H54 (cell line): Measurements from ENCODE around the gene DHDDS.
"Not testable (repeated sequence)": the region's sequence is repeated elsewhere in the genome, so short reads cannot be mapped to it uniquely, and the experiment has no call there.

Source experiments
- DNase-seq: peaks from one replicate; pipeline ENCODE4 v3.0.0; 2011; ENCODE audit warnings: low spot score, mixed read lengths; ENCODE audit not compliant: insufficient read length
- FAIRE-seq: peaks from 3 replicates; lab custom pipeline; 2011; peaks lifted over from hg19 to GRCh38; lab: Jason Lieb, UNC
- POLR2A ChIP-seq: IDR thresholded peaks from 2 replicates; pipeline ENCODE4 v1.6.1; 2011; ENCODE audit warnings: low read depth, mild to moderate bottlenecking, low read length

The DHDDS gene

GRCh38 chr1:26431979-26432695, at the start of gene DHDDS:
DHDDS (plus strand) TSS chr1:26432321; CDS start chr1:26432946, 625 bp downstream.
- TF ChIP-seq POLR2A = peak; percentile 71
- DNase-seq = peak; percentile 72
- peak; percentile 36 for FAIRE-seq

- no peak for TF ChIP-seq POLR2A
- FAIRE-seq (no peak), DNase-seq (no peak)
Measured at GRCh38 chr1:26384076-26384475, 48.0 kb upstream of the DHDDS start.

GRCh38 chr1:26385063-26385462, 47.1 kb upstream of the DHDDS start:
- FAIRE-seq, DNase-seq: not testable (repeated sequence)

GRCh38 chr1:26387447-26387846, 44.7 kb upstream of the DHDDS start:
- FAIRE-seq (peak; percentile 80), DNase-seq (no peak)
- no peak for TF ChIP-seq POLR2A

GRCh38 chr1:26388791-26389445, 43.2 kb upstream of the DHDDS start:
- no peak for DNase-seq
- TF ChIP-seq POLR2A = no peak
- no peak for FAIRE-seq

GRCh38 chr1:26389604-26390247, 42.4 kb upstream of the DHDDS start:
- DNase-seq (no peak), FAIRE-seq (no peak)
- TF ChIP-seq POLR2A = no peak

GRCh38 chr1:26391450-26391849, 40.7 kb upstream of the DHDDS start:
- DNase-seq = peak; percentile 31
- peak; percentile 23 for FAIRE-seq
- no peak for TF ChIP-seq POLR2A

- DNase-seq (no peak), FAIRE-seq (no peak)
- no peak for TF ChIP-seq POLR2A
Measured at GRCh38 chr1:26395754-26396153, 36.4 kb upstream of the DHDDS start.

GRCh38 chr1:26399034-26399433, 33.1 kb upstream of the DHDDS start:
- DNase-seq (no peak), FAIRE-seq (no peak)
- TF ChIP-seq POLR2A = no peak

GRCh38 chr1:26401891-26402290, 30.2 kb upstream of the DHDDS start:
- TF ChIP-seq POLR2A = no peak
- FAIRE-seq (no peak), DNase-seq (no peak)

- TF ChIP-seq POLR2A = no peak
- FAIRE-seq (no peak), DNase-seq (no peak)
Measured at GRCh38 chr1:26403656-26404055, 28.5 kb upstream of the DHDDS start.

- no peak for DNase-seq
- no peak for FAIRE-seq
- no peak for TF ChIP-seq POLR2A
Measured at GRCh38 chr1:26404641-26405040, 27.5 kb upstream of the DHDDS start.

- FAIRE-seq (no peak), DNase-seq (no peak)
- TF ChIP-seq POLR2A = no peak
Measured at GRCh38 chr1:26405281-26405915, 26.7 kb upstream of the DHDDS start.

- peak; percentile 33 for DNase-seq
- TF ChIP-seq POLR2A = no peak
- no peak for FAIRE-seq
Measured at GRCh38 chr1:26408604-26409003, 23.5 kb upstream of the DHDDS start.
